HG03520 (cell line): Measurements from ENCODE around the gene KNOP1.
A peak's percentile ranks its signal among the peaks of the same experiment; 100 is the strongest.

ENCODE experiments used
- ATAC-seq: cut with Tn5 transposase; IDR thresholded peaks from one replicate; pipeline ENCODE4 v1.9.1; 2021; ENCODE audit warnings: mild to moderate bottlenecking, moderate library complexity; ENCODE audit not compliant: unreplicated experiment

The KNOP1 gene

GRCh38 chr16:19717741-19718623, at the start of gene KNOP1, which contains the start of gene IQCK:
KNOP1 (minus strand) TSS chr16:19718227; CDS start chr16:19715035, 3,192 bp downstream.
IQCK (plus strand) TSS chr16:19718271; CDS start chr16:19718307, 36 bp downstream.
- ATAC-seq: peak; percentile 95

- no peak for ATAC-seq
Measured at GRCh38 chr16:19767497-19767896, 49.5 kb upstream of the KNOP1 start.

GRCh38 chr16:19766988-19767387, 49.0 kb upstream of the KNOP1 start:
- ATAC-seq: no peak

GRCh38 chr16:19766554-19766884, 48.5 kb upstream of the KNOP1 start:
- no peak for ATAC-seq

- no peak for ATAC-seq
Measured at GRCh38 chr16:19765860-19766553, 48.0 kb upstream of the KNOP1 start.

GRCh38 chr16:19760356-19761060, 42.5 kb upstream of the KNOP1 start:
- ATAC-seq: no peak

GRCh38 chr16:19757762-19758595, 40.0 kb upstream of the KNOP1 start:
- ATAC-seq: no peak

GRCh38 chr16:19757026-19757425, 39.0 kb upstream of the KNOP1 start:
- ATAC-seq: no peak

GRCh38 chr16:19755268-19755667, 37.2 kb upstream of the KNOP1 start:
- ATAC-seq: no peak

- ATAC-seq: no peak
Measured at GRCh38 chr16:19754644-19755036, 36.6 kb upstream of the KNOP1 start.

- no peak for ATAC-seq
Measured at GRCh38 chr16:19753815-19754643, 36.0 kb upstream of the KNOP1 start.

- ATAC-seq: no peak
Measured at GRCh38 chr16:19751478-19752385, 33.7 kb upstream of the KNOP1 start.

GRCh38 chr16:19749571-19750080, 31.6 kb upstream of the KNOP1 start:
- ATAC-seq: no peak

GRCh38 chr16:19748389-19749168, 30.6 kb upstream of the KNOP1 start:
- no peak for ATAC-seq

GRCh38 chr16:19746561-19746960, 28.5 kb upstream of the KNOP1 start:
- no peak for ATAC-seq

- ATAC-seq: no peak
Measured at GRCh38 chr16:19745286-19746010, 27.4 kb upstream of the KNOP1 start.

- ATAC-seq: no peak
Measured at GRCh38 chr16:19744670-19745069, 26.6 kb upstream of the KNOP1 start.
